Right lobe of liver (tissue), 4 donors: ENCODE measurements around the gene HYDIN.

Source experiments
- CTCF ChIP-seq, 4 donors: fragments of 200-600 bp in 3 of 4; fragments of 450-650 bp in 1 of 4; IDR thresholded peaks; one replicate each; pipeline versions ENCODE4 v1.5.1 to v1.8.0; 2016 to 2022; ENCODE audit warnings: antibody characterized with exemption in 4 of 4, mild to moderate bottlenecking in 2 of 4
- POLR2A ChIP-seq: fragments of 450-650 bp; IDR thresholded peaks from one replicate; pipeline ENCODE4 v1.6.1; 2017; ENCODE audit warnings: antibody characterized with exemption, mild to moderate bottlenecking
- donor health status: DM: no; HTN: no; CAD: no.
- donor health status: DM: no; HTN: no; CAD: no.
- donor health status: DM: no; HTN: yes; CAD: no.

DNA sequence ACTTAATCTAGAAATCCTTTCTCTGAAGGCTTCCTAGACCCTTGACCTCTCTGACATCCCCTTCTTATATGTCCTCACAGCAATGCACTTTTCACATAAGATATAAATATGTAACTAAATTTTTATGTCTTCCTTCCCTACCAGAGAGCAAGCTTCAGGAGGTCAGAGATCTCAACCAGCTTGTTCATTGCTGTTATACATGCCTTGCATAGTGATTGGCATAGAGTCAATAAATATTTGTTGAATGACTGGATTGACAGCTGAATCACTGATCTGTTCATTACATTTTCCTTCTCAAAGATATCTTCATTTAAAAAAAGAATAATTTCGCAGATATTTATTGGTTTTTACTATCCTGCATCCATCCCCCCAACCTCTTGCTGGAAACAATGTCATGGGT lies 29.5 kb downstream of the HYDIN start:
- no peak for TF ChIP-seq CTCF (IDR thresholded peaks at IDR 0.05)
- no peak for TF ChIP-seq POLR2A
